HL-60/S4 (cell line): ENCODE measurements around the gene FAM120B.

Experiments used
- in situ Hi-C: fragments of 300-500 bp; cut with MboI; formaldehyde crosslinking; loops from 2 replicates; pipeline ENCODE4 v1.14.3; 2022; ENCODE audit warnings: low sequenced_read_pairs

FAM120B gene

GRCh38 chr6:170453586-170454511 is 147.3 kb downstream of the FAM120B start:
- in situ Hi-C loops = no loop called here

DNA sequence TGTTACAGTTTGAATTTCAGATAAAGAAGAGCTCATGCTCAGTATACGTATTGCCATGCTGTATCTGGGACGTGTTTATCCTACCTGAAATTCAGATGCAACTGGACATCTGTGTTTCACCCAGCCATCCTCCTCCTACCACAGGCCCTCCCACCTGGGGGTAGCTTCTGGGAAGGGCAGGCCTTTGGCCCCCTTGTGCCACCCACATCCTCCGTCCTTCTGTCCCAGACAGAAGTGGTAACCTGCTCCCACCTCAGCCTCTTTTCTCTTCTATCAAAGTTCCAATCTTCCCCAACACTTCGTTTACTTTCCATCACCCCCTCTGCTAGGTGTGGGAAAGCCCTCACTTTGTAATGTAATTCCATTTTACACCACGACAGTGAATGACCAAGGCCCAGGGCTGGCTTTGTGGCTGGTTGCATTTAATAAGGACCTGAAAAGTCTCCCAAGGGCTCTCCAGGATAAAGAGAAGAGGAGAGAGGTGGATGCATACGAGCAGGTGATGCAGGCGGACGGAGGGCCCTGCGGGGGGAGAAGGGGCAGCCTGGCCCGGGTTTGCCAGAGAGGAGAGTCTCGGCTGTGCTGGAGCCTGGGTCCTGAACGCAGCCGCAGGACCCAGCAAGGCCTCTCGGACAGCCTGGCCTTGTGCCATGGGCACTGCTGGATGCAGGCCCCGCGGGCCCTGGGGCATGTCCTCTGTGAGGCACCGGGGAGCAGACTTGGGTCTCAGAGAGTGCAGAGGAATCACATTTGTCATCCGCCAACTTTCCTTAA is 148.1 kb downstream of the FAM120B start:
- in situ Hi-C loops = no loop called here

- in situ Hi-C loops = no loop called here
Observed at GRCh38 chr6:170455335-170455979, 148.9 kb downstream of the FAM120B start.

DNA sequence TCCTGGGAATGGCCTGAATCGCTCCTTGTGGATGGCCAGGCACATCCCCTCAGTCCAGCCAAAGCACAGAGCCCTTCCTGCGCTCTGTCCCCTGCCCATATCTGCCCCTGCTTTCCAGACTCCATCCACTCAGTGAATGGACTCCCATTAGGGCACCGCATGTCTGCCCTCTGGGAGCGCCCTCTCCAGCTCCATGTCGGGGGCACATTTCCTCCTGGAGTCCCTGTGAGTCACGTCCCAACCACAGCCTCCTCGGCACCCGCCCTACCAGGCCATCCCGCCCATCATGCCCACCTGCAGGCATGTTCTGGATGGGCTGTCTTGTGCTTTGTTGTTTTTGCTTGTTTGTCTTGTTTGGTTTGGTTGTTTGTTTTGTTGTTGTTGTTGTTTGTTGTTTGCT is 149.8 kb downstream of the FAM120B start:
- in situ Hi-C loops = no loop called here
